ENCODE data around the gene PCDHB7.
"Not testable (repeated sequence)": the region's sequence is repeated elsewhere in the genome, so short reads cannot be mapped to it uniquely, and the experiment has no call there.

The PCDHB7 gene

DNA sequence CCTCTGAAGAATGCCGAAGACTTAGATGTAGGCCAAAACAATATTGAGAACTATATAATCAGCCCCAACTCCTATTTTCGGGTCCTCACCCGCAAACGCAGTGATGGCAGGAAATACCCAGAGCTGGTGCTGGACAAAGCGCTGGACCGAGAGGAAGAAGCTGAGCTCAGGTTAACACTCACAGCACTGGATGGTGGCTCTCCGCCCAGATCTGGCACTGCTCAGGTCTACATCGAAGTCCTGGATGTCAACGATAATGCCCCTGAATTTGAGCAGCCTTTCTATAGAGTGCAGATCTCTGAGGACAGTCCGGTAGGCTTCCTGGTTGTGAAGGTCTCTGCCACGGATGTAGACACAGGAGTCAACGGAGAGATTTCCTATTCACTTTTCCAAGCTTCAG is 42.1 kb downstream of the PCDHB7 start:
- not testable (repeated sequence) for ATAC-seq

DNA sequence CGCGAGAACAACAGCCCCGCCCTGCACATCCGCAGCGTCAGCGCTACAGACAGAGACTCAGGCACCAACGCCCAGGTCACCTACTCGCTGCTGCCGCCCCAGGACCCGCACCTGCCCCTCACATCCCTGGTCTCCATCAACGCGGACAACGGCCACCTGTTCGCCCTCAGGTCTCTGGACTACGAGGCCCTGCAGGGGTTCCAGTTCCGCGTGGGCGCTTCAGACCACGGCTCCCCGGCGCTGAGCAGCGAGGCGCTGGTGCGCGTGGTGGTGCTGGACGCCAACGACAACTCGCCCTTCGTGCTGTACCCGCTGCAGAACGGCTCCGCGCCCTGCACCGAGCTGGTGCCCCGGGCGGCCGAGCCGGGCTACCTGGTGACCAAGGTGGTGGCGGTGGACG is 43.1 kb downstream of the PCDHB7 start:
- ATAC-seq: not testable (repeated sequence)

DNA sequence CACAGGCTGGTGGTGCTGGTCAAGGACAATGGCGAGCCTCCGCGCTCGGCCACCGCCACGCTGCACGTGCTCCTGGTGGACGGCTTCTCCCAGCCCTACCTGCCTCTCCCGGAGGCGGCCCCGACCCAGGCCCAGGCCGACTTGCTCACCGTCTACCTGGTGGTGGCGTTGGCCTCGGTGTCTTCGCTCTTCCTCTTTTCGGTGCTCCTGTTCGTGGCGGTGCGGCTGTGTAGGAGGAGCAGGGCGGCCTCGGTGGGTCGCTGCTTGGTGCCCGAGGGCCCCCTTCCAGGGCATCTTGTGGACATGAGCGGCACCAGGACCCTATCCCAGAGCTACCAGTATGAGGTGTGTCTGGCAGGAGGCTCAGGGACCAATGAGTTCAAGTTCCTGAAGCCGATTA is 43.6 kb downstream of the PCDHB7 start:
- not testable (repeated sequence) for ATAC-seq

DNA sequence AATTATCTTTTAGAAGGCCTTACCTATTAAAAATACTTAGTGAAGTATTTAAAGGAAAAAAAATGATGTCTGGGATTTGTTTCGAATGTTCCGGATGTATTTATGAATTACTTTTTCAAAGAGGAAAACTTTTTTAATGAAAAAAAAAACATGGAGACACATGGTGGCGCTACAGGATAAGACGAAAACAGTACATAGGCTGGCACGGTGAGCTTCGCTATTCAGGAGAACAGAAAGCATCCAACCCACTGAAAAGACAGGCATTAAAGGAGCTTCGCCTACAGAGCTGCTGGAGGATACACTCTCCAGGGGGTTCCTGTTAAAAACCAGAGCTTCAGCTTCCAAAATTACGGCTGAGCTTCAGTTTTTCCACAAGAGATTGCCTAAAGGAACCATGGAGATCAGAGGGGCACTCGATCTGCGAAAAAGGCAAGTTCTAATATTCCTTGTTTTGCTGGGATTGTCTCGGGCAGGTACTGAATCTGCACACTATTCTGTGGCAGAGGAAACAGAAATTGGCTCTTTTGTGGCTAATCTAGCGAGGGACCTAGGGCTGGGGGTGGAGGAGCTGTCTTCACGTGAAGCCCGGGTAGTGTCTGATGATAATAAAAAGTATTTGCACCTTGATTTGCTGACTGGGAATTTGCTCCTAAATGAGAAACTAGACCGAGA is 50.8 kb downstream of the PCDHB7 start, which contains the start of gene PCDHB14:
TSS of gene PCDHB14 (plus strand) at position 232 of the 672 bp plus-strand sequence. CDS start at position 395, 163 bp downstream.
- ATAC-seq: peak; percentile 100
- TF ChIP-seq RARB (CRISPR knock-in tag; IDR thresholded peaks at IDR 0.05) (no peak), BACH2 (CRISPR knock-in tag; IDR thresholded peaks at IDR 0.05; ENCODE audit: borderline replicate concordance) (no peak), ZC3H10 (CRISPR knock-in tag; IDR thresholded peaks at IDR 0.05) (no peak), ZFP3 (CRISPR knock-in tag; IDR thresholded peaks at IDR 0.05) (no peak), TOX (CRISPR knock-in tag; IDR thresholded peaks at IDR 0.05; ENCODE audit: borderline replicate concordance) (no peak), ZNF70 (CRISPR knock-in tag; IDR thresholded peaks at IDR 0.05) (no peak), SNAI2 (CRISPR knock-in tag; IDR thresholded peaks at IDR 0.05) (no peak), PPARA (CRISPR knock-in tag; IDR thresholded peaks at IDR 0.05; ENCODE audit: borderline replicate concordance) (no peak), ZFP30 (CRISPR knock-in tag; IDR thresholded peaks at IDR 0.05) (no peak), TCF4 (CRISPR knock-in tag; IDR thresholded peaks at IDR 0.05; ENCODE audit: borderline replicate concordance) (no peak), ISL1 (CRISPR knock-in tag; IDR thresholded peaks at IDR 0.05) (no peak), ARNTL (CRISPR knock-in tag; IDR thresholded peaks at IDR 0.05; ENCODE audit: borderline replicate concordance, low read depth) (no peak), ESRRG (CRISPR knock-in tag; IDR thresholded peaks at IDR 0.05) (no peak)
- TF ChIP-seq, protein P1, sequence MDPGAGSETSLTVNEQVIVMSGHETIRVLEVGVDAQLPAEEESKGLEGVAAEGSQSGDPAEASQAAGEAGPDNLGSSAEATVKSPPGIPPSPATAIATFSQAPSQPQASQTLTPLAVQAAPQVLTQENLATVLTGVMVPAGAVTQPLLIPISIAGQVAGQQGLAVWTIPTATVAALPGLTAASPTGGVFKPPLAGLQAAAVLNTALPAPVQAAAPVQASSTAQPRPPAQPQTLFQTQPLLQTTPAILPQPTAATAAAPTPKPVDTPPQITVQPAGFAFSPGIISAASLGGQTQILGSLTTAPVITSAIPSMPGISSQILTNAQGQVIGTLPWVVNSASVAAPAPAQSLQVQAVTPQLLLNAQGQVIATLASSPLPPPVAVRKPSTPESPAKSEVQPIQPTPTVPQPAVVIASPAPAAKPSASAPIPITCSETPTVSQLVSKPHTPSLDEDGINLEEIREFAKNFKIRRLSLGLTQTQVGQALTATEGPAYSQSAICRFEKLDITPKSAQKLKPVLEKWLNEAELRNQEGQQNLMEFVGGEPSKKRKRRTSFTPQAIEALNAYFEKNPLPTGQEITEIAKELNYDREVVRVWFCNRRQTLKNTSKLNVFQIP (CRISPR knock-in tag; IDR thresholded peaks at IDR 0.05; ENCODE audit: borderline replicate concordance, low read depth): no peak
- TF ChIP-seq, protein P2, sequence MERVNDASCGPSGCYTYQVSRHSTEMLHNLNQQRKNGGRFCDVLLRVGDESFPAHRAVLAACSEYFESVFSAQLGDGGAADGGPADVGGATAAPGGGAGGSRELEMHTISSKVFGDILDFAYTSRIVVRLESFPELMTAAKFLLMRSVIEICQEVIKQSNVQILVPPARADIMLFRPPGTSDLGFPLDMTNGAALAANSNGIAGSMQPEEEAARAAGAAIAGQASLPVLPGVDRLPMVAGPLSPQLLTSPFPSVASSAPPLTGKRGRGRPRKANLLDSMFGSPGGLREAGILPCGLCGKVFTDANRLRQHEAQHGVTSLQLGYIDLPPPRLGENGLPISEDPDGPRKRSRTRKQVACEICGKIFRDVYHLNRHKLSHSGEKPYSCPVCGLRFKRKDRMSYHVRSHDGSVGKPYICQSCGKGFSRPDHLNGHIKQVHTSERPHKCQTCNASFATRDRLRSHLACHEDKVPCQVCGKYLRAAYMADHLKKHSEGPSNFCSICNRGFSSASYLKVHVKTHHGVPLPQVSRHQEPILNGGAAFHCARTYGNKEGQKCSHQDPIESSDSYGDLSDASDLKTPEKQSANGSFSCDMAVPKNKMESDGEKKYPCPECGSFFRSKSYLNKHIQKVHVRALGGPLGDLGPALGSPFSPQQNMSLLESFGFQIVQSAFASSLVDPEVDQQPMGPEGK (CRISPR knock-in tag; IDR thresholded peaks at IDR 0.05; ENCODE audit: borderline replicate concordance): no peak
- TF ChIP-seq, protein P3, sequence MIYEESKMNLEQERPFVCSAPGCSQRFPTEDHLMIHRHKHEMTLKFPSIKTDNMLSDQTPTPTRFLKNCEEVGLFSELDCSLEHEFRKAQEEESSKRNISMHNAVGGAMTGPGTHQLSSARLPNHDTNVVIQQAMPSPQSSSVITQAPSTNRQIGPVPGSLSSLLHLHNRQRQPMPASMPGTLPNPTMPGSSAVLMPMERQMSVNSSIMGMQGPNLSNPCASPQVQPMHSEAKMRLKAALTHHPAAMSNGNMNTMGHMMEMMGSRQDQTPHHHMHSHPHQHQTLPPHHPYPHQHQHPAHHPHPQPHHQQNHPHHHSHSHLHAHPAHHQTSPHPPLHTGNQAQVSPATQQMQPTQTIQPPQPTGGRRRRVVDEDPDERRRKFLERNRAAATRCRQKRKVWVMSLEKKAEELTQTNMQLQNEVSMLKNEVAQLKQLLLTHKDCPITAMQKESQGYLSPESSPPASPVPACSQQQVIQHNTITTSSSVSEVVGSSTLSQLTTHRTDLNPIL (CRISPR knock-in tag; IDR thresholded peaks at IDR 0.05; ENCODE audit: low read depth): no peak

DNA sequence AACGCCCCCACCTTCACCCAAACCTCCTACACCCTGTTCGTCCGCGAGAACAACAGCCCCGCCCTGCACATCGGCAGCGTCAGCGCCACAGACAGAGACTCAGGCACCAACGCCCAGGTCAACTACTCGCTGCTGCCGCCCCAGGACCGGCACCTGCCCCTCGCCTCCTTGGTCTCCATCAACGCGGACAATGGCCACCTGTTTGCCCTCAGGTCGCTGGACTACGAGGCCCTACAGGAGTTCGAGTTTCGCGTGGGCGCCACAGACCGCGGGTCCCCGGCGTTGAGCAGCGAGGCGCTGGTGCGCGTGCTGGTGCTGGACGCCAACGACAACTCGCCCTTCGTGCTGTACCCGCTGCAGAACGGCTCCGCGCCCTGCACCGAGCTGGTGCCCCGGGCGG is 52.4 kb downstream of the PCDHB7 start:
- ATAC-seq: not testable (repeated sequence)

DNA sequence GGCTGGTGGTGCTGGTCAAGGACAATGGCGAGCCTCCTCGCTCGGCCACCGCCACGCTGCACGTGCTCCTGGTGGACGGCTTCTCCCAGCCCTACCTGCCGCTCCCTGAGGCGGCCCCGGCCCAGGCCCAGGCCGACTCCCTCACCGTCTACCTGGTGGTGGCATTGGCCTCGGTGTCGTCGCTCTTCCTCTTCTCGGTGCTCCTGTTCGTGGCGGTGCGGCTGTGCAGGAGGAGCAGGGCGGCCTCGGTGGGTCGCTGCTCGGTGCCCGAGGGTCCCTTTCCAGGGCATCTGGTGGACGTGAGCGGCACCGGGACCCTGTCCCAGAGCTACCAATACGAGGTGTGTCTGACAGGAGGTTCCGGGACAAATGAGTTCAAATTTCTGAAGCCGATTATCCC is 53.0 kb downstream of the PCDHB7 start:
- not testable (repeated sequence) for ATAC-seq

All from SK-N-SH treated with all-trans-retinoic acid at 6 μM for 48 hours (cell line).